GM12891 (cell line): ENCODE measurements around the gene RIN2.

Source experiments
- DNase-seq: peaks from one replicate; pipeline ENCODE4 v3.0.0; 2011; ENCODE audit warnings: low spot score; ENCODE audit not compliant: insufficient read length
- FAIRE-seq: peaks from 2 replicates; lab custom pipeline; 2011; peaks lifted over from hg19 to GRCh38; lab: Jason Lieb, UNC
- PAX5 ChIP-seq: IDR thresholded peaks from 2 replicates; pipeline ENCODE4 v1.6.1; 2011; ENCODE audit warnings: low read length, moderate library complexity, mild to moderate bottlenecking; ENCODE audit not compliant: insufficient read depth, severe bottlenecking
- POLR2A ChIP-seq: IDR thresholded peaks from 2 replicates; pipeline ENCODE4 v1.6.1; 2011; ENCODE audit warnings: low read depth, low read length, control low read depth
- POLR2AphosphoS5 ChIP-seq: IDR thresholded peaks from 2 replicates; pipeline ENCODE4 v1.6.1; 2011; ENCODE audit warnings: low read depth, low read length, control low read depth
- POU2F2 ChIP-seq: IDR thresholded peaks from 2 replicates; pipeline ENCODE4 v1.6.1; 2011; ENCODE audit warnings: low read depth, mild to moderate bottlenecking, control low read depth, low read length, moderate library complexity
- SPI1 ChIP-seq: IDR thresholded peaks from 2 replicates; pipeline ENCODE4 v1.6.1; 2011; ENCODE audit warnings: low read depth, low read length, control low read depth
- TAF1 ChIP-seq: IDR thresholded peaks from 2 replicates; pipeline ENCODE4 v1.6.1; 2011; ENCODE audit warnings: low read depth, low read length, control low read depth

RIN2 gene

GRCh38 chr20:19734811-19735210 is 23.2 kb upstream of the RIN2 start:
- TF ChIP-seq POLR2A (no peak), SPI1 (no peak), POU2F2 (no peak), TAF1 (no peak), PAX5 (no peak)
- FAIRE-seq (no peak), DNase-seq (no peak)

- TF ChIP-seq SPI1 = no peak
- no peak for TF ChIP-seq POU2F2
- TF ChIP-seq PAX5 = no peak
- no peak for TF ChIP-seq TAF1
- no peak for TF ChIP-seq POLR2AphosphoS5
- no peak for TF ChIP-seq POLR2A
- DNase-seq = no peak
- FAIRE-seq = no peak
These were observed 22.6 kb upstream of the RIN2 start for GRCh38 chr20:19735446-19735845.

- FAIRE-seq = no peak
- TF ChIP-seq SPI1 = no peak
- TF ChIP-seq PAX5 = no peak
- no peak for TF ChIP-seq POLR2AphosphoS5
- DNase-seq = no peak
These were observed 21.0 kb upstream of the RIN2 start for GRCh38 chr20:19737025-19737424.

GRCh38 chr20:19738951-19739350 is 19.1 kb upstream of the RIN2 start:
- no peak for FAIRE-seq
- DNase-seq = no peak
- TF ChIP-seq SPI1 (no peak), POU2F2 (no peak), TAF1 (no peak), POLR2A (no peak), PAX5 (no peak), POLR2AphosphoS5 (no peak)

GRCh38 chr20:19739351-19739750 is 18.7 kb upstream of the RIN2 start:
- no peak for TF ChIP-seq POLR2A
- no peak for TF ChIP-seq POU2F2
- TF ChIP-seq TAF1 = no peak
- TF ChIP-seq SPI1 = no peak
- TF ChIP-seq POLR2AphosphoS5 = no peak
- no peak for TF ChIP-seq PAX5
- no peak for DNase-seq
- FAIRE-seq = no peak

- DNase-seq = no peak
- FAIRE-seq = no peak
- no peak for TF ChIP-seq POLR2A
- TF ChIP-seq TAF1 = no peak
- TF ChIP-seq POLR2AphosphoS5 = no peak
- no peak for TF ChIP-seq PAX5
- TF ChIP-seq SPI1 = no peak
- no peak for TF ChIP-seq POU2F2
These were observed 17.5 kb upstream of the RIN2 start for GRCh38 chr20:19740512-19740911.

GRCh38 chr20:19741924-19742323 is 16.1 kb upstream of the RIN2 start:
- DNase-seq (no peak), FAIRE-seq (no peak)
- TF ChIP-seq POU2F2 (no peak), TAF1 (no peak)

- DNase-seq = no peak
- TF ChIP-seq POU2F2 (no peak), POLR2AphosphoS5 (no peak), POLR2A (no peak)
- no peak for FAIRE-seq
These were observed 15.0 kb upstream of the RIN2 start for GRCh38 chr20:19742974-19743639.

- FAIRE-seq (no peak), DNase-seq (no peak)
- TF ChIP-seq PAX5 (no peak), POLR2AphosphoS5 (no peak), SPI1 (no peak), POLR2A (no peak), TAF1 (no peak), POU2F2 (no peak)
These were observed 14.4 kb upstream of the RIN2 start for GRCh38 chr20:19743640-19743995.

GRCh38 chr20:19745106-19745505 is 13.0 kb upstream of the RIN2 start:
- no peak for FAIRE-seq
- DNase-seq = no peak
- TF ChIP-seq PAX5 (no peak), POLR2AphosphoS5 (no peak), SPI1 (no peak), POLR2A (no peak), TAF1 (no peak), POU2F2 (no peak)
